HEK293 (cell line): ENCODE measurements around the gene DNAH1.

Experiments
- CTCF ChIA-PET: fragments of 350-600 bp; formaldehyde crosslinking; extraction: SDS; loops from one replicate; lab custom pipeline; 2021; ENCODE audit warnings: antibody characterized with exemption; lab: Yijun Ruan, JAX
- POLR2A ChIA-PET: fragments of 300-600 bp; formaldehyde crosslinking; extraction: SDS; loops from one replicate; lab custom pipeline; 2020; ENCODE audit warnings: antibody characterized with exemption, inconsistent platforms; lab: Yijun Ruan, JAX
- H3K27ac ChIP-seq: fragments of 200-500 bp; sonication (Bioruptor generic); 2 replicates; pipeline ENCODE4 v1.5.1; 2014; ENCODE audit warnings: low read depth, low read length, control low read depth, inconsistent platforms; ENCODE audit errors: extremely low read depth
- H3K36me3 ChIP-seq, 2 experiments: fragments of 200-500 bp in 1 of 2; sonication (Bioruptor generic) in 1 of 2; 1 replicate in 1 of 2; 2 replicates in 1 of 2; pipeline ENCODE4 v1.5.1; 2014 to 2017; ENCODE audit warnings: inconsistent platforms in 2 of 2, low read length in 2 of 2; ENCODE audit not compliant: control insufficient read depth in 2 of 2, insufficient read depth in 1 of 2
- H3K4me1 ChIP-seq: fragments of 200-500 bp; sonication (Bioruptor generic); 2 replicates; pipeline ENCODE4 v1.5.1; 2014; ENCODE audit warnings: mild to moderate bottlenecking, low read length, inconsistent platforms; ENCODE audit not compliant: control insufficient read depth, insufficient read depth
- H3K4me3 ChIP-seq: 2 replicates; pipeline ENCODE4 v1.5.1; 2011; ENCODE audit warnings: low read depth, mild to moderate bottlenecking, control low read depth, low read length, moderate library complexity
- H3K9me3 ChIP-seq: fragments of 200-500 bp; sonication (Bioruptor generic); 2 replicates; pipeline ENCODE4 v1.5.1; 2014; ENCODE audit warnings: low read depth, low read length, inconsistent platforms; ENCODE audit not compliant: control insufficient read depth, insufficient read depth
- KLF16 ChIP-seq: fragments of 450-650 bp; formaldehyde crosslinking; IDR thresholded peaks from 2 replicates; pipeline ENCODE4 v1.5.1; 2017; ENCODE audit warnings: missing biosample characterization, missing genetic modification characterization
- KLF9 ChIP-seq: fragments of 450-650 bp; formaldehyde crosslinking; IDR thresholded peaks from 2 replicates; pipeline ENCODE4 v1.5.1; 2016; ENCODE audit warnings: missing biosample characterization, missing genetic modification characterization, low read depth
- PBX3 ChIP-seq: sonication (generic); formaldehyde crosslinking; IDR thresholded peaks from 2 replicates; pipeline ENCODE4 v1.8.1; 2022; ENCODE audit warnings: mild to moderate bottlenecking, moderate library complexity, missing genetic modification reagents
- RBAK ChIP-seq: fragments of 450-650 bp; formaldehyde crosslinking; IDR thresholded peaks from 2 replicates; pipeline ENCODE4 v1.5.1; 2016; ENCODE audit warnings: missing biosample characterization, missing genetic modification characterization
- REPIN1 ChIP-seq: fragments of 450-650 bp; formaldehyde crosslinking; IDR thresholded peaks from 2 replicates; pipeline ENCODE4 v1.5.1; 2017; ENCODE audit warnings: missing biosample characterization, missing genetic modification characterization, low read depth
- SCRT1 ChIP-seq: fragments of 450-650 bp; formaldehyde crosslinking; IDR thresholded peaks from 2 replicates; pipeline ENCODE4 v1.5.1; 2016; ENCODE audit warnings: missing biosample characterization, missing genetic modification characterization, borderline replicate concordance
- SCRT2 ChIP-seq: fragments of 450-650 bp; formaldehyde crosslinking; IDR thresholded peaks from 2 replicates; pipeline ENCODE4 v1.5.1; 2016; ENCODE audit warnings: missing biosample characterization, missing genetic modification characterization
- YY2 ChIP-seq: fragments of 450-650 bp; formaldehyde crosslinking; IDR thresholded peaks from 2 replicates; pipeline ENCODE4 v1.5.1; 2016; ENCODE audit warnings: missing biosample characterization, missing genetic modification characterization
- ZBTB11 ChIP-seq: fragments of 450-650 bp; formaldehyde crosslinking; conservative IDR thresholded peaks from 2 replicates; pipeline ENCODE4 v1.5.1; 2016; ENCODE audit warnings: low read depth, missing biosample characterization, missing genetic modification characterization
- ZBTB20 ChIP-seq: fragments of 450-650 bp; formaldehyde crosslinking; IDR thresholded peaks from 2 replicates; pipeline ENCODE4 v1.5.1; 2016; ENCODE audit warnings: missing biosample characterization, missing genetic modification characterization
- ZBTB7A ChIP-seq: fragments of 450-650 bp; formaldehyde crosslinking; IDR thresholded peaks from 2 replicates; pipeline ENCODE4 v1.5.1; 2016; ENCODE audit warnings: low read depth, missing biosample characterization, missing genetic modification characterization
- ZFHX2 ChIP-seq: fragments of 450-650 bp; formaldehyde crosslinking; conservative IDR thresholded peaks from 2 replicates; pipeline ENCODE4 v1.5.1; 2016; ENCODE audit warnings: missing biosample characterization, missing genetic modification characterization
- ZNF148 ChIP-seq: fragments of 450-650 bp; formaldehyde crosslinking; IDR thresholded peaks from 2 replicates; pipeline ENCODE4 v1.5.0; 2017; ENCODE audit warnings: missing biosample characterization, missing genetic modification characterization, borderline replicate concordance
- ZNF18 ChIP-seq: fragments of 450-650 bp; formaldehyde crosslinking; IDR thresholded peaks from 2 replicates; pipeline ENCODE4 v1.5.1; 2016; ENCODE audit warnings: missing biosample characterization, missing genetic modification characterization
- ZNF239 ChIP-seq: fragments of 450-650 bp; formaldehyde crosslinking; IDR thresholded peaks from 2 replicates; pipeline ENCODE4 v1.5.1; 2016; ENCODE audit warnings: missing biosample characterization, missing genetic modification characterization
- ZNF350 ChIP-seq: fragments of 450-650 bp; formaldehyde crosslinking; IDR thresholded peaks from 2 replicates; pipeline ENCODE4 v1.5.0; 2017; ENCODE audit warnings: missing biosample characterization, mild to moderate bottlenecking, missing genetic modification characterization
- ZNF362 ChIP-seq: fragments of 450-650 bp; formaldehyde crosslinking; IDR thresholded peaks from 2 replicates; pipeline ENCODE4 v1.5.1; 2016; ENCODE audit warnings: missing biosample characterization, missing genetic modification characterization
- ZNF404 ChIP-seq: fragments of 450-650 bp; formaldehyde crosslinking; IDR thresholded peaks from 2 replicates; pipeline ENCODE4 v1.5.1; 2017; ENCODE audit warnings: missing biosample characterization, missing genetic modification characterization
- ZNF416 ChIP-seq: fragments of 450-650 bp; formaldehyde crosslinking; IDR thresholded peaks from 2 replicates; pipeline ENCODE4 v1.5.1; 2016; ENCODE audit warnings: missing biosample characterization, missing genetic modification characterization
- ZNF513 ChIP-seq: fragments of 450-650 bp; IDR thresholded peaks from 2 replicates; pipeline ENCODE4 v1.5.1; 2018; ENCODE audit warnings: missing biosample characterization, missing genetic modification characterization
- ZNF555 ChIP-seq: fragments of 450-650 bp; formaldehyde crosslinking; conservative IDR thresholded peaks from 2 replicates; pipeline ENCODE4 v1.5.1; 2017; ENCODE audit warnings: missing biosample characterization, mild to moderate bottlenecking, missing genetic modification characterization, inconsistent platforms
- ZSCAN18 ChIP-seq: fragments of 450-650 bp; formaldehyde crosslinking; IDR thresholded peaks from 2 replicates; pipeline ENCODE4 v1.5.1; 2016; ENCODE audit warnings: missing biosample characterization, missing genetic modification characterization

DNAH1 gene

GRCh38 chr3:52402101-52402521 lies 86.0 kb downstream of the DNAH1 start:
- CTCF ChIA-PET = no interaction called here
- POLR2A ChIA-PET = interaction anchor here (1.1 kb wide), 1 partner anchor 17 kb away, joined by 3 read pairs; no protein-coding TSS in a partner anchor
- TF ChIP-seq ZNF18 (tag by site-specific recombination) = no peak
- TF ChIP-seq PBX3 (CRISPR knock-in tag) = no peak
- no peak for TF ChIP-seq SCRT1 (tag by site-specific recombination)
- TF ChIP-seq ZNF362 (tag by site-specific recombination) = no peak
- no peak for TF ChIP-seq REPIN1 (tag by site-specific recombination)
- TF ChIP-seq ZBTB7A (tag by site-specific recombination) = no peak
- Histone ChIP-seq H3K9me3 (no peaks in the 10 kb centered on the region), H3K4me1 (no peaks in the 10 kb centered on the region), H3K4me3 (no peak overlapping the region), H3K36me3 (peaks cover 0 to 86% of the 10 kb centered on the region in 2 experiments; a peak in 1 of 3 replicates), H3K27ac (no peak overlapping the region)

GRCh38 chr3:52402706-52403270 lies 86.7 kb downstream of the DNAH1 start:
- H3K9me3 ChIP-seq = no peaks in the 10 kb centered on the region
- ChIA-PET CTCF (no interaction called here), POLR2A (no interaction called here)
- H3K36me3 ChIP-seq = peaks cover 0 to 92% of the 10 kb centered on the region in 2 experiments; a peak in 1 of 3 replicates
- H3K4me3 ChIP-seq = no peak overlapping the region
- H3K4me1 ChIP-seq = no peaks in the 10 kb centered on the region
- H3K27ac ChIP-seq = no peak overlapping the region
- no peak for TF ChIP-seq ZNF350 (tag by site-specific recombination)
- no peak for TF ChIP-seq ZFHX2 (tag by site-specific recombination)
- TF ChIP-seq ZSCAN18 (tag by site-specific recombination) = no peak
- no peak for TF ChIP-seq ZNF416 (tag by site-specific recombination)
- no peak for TF ChIP-seq ZNF239
- TF ChIP-seq RBAK (tag by site-specific recombination) = no peak
- no peak for TF ChIP-seq ZBTB20 (tag by site-specific recombination)
- no peak for TF ChIP-seq KLF9
- TF ChIP-seq ZBTB11 (tag by site-specific recombination) = no peak
- no peak for TF ChIP-seq SCRT2 (tag by site-specific recombination)
- TF ChIP-seq KLF16 (tag by site-specific recombination) = no peak
- no peak for TF ChIP-seq ZNF555 (tag by site-specific recombination)
- no peak for TF ChIP-seq ZNF513 (tag by site-specific recombination)
- no peak for TF ChIP-seq YY2 (tag by site-specific recombination)
- no peak for TF ChIP-seq ZNF404
- no peak for TF ChIP-seq ZNF148 (tag by site-specific recombination)
